ENCODE results near the gene POLR3E. TPM values are rescaled to one million over a fixed set of nuclear protein-coding genes. Genes with fewer than 3 reads are reported as not detected.

The POLR3E gene
- polyA plus RNA-seq, 1 donor from 2014 or later: 10.7 TPM

GRCh38 chr16:22326771-22327445 is 29.7 kb downstream of the POLR3E start:
- Mint-ChIP-seq H3K9me3 (no peaks in the 10 kb centered on the region), H3K27me3 (no peaks in the 10 kb centered on the region), H3K4me3 (no peak overlapping the region), H3K4me1 (peaks cover 0 to 3% (median 0%) of the 10 kb centered on the region in 3 donors), H3K27ac (no peak overlapping the region), H3K36me3 (peaks cover 7% of the 10 kb centered on the region)

GRCh38 chr16:22327446-22327775 is 30.2 kb downstream of the POLR3E start:
- Mint-ChIP-seq H3K36me3 (peaks cover 12% of the 10 kb centered on the region), H3K27me3 (no peaks in the 10 kb centered on the region), H3K4me1 (peaks cover 0 to 3% (median 0%) of the 10 kb centered on the region in 3 donors), H3K4me3 (no peak overlapping the region), H3K9me3 (no peaks in the 10 kb centered on the region), H3K27ac (no peak overlapping the region)

- peaks cover 0 to 3% (median 0%) of the 10 kb centered on the region in 3 donors for H3K4me1 Mint-ChIP-seq
- peaks cover 15% of the 10 kb centered on the region for H3K36me3 Mint-ChIP-seq
These were observed 31.0 kb downstream of the POLR3E start for GRCh38 chr16:22328081-22328725.

GRCh38 chr16:22329199-22329695 is 32.0 kb downstream of the POLR3E start:
- Mint-ChIP-seq H3K36me3 (peaks cover 23% of the 10 kb centered on the region), H3K9me3 (no peaks in the 10 kb centered on the region), H3K4me1 (peaks cover 0 to 3% (median 0%) of the 10 kb centered on the region in 3 donors), H3K4me3 (no peak overlapping the region), H3K27ac (peak overlapping the region in 1 of 3 donors; percentile 4), H3K27me3 (no peaks in the 10 kb centered on the region)

More at GRCh38 chr16:22328081-22328725, 31.0 kb downstream of the POLR3E start:
- no peak overlapping the region for H3K4me3 Mint-ChIP-seq
- H3K27me3 Mint-ChIP-seq: no peaks in the 10 kb centered on the region
- H3K9me3 Mint-ChIP-seq: no peaks in the 10 kb centered on the region
- no peak overlapping the region for H3K27ac Mint-ChIP-seq

- peaks cover 0 to 10% (median 0%) of the 10 kb centered on the region in 3 donors for H3K9me3 Mint-ChIP-seq
- peaks cover 0 to 3% (median 0%) of the 10 kb centered on the region in 3 donors for H3K4me1 Mint-ChIP-seq
- peaks cover 30% of the 10 kb centered on the region for H3K36me3 Mint-ChIP-seq
These were observed 33.1 kb downstream of the POLR3E start for GRCh38 chr16:22330326-22330725.

GRCh38 chr16:22333457-22333994 is 36.3 kb downstream of the POLR3E start:
- no peaks in the 10 kb centered on the region for H3K27me3 Mint-ChIP-seq
- H3K36me3 Mint-ChIP-seq: peaks cover 36% of the 10 kb centered on the region
- peaks cover 0 to 3% (median 0%) of the 10 kb centered on the region in 3 donors for H3K4me1 Mint-ChIP-seq
- peak overlapping the region in 1 of 4 donors; percentile 6 for H3K4me3 Mint-ChIP-seq
- H3K9me3 Mint-ChIP-seq: peaks cover 6 to 30% (median 12%) of the 10 kb centered on the region in 3 donors
- H3K27ac Mint-ChIP-seq: no peak overlapping the region

More at GRCh38 chr16:22330326-22330725, 33.1 kb downstream of the POLR3E start:
- Mint-ChIP-seq H3K4me3 (no peak overlapping the region), H3K27ac (peak overlapping the region in 1 of 3 donors; percentile 21), H3K27me3 (no peaks in the 10 kb centered on the region)

- H3K27ac Mint-ChIP-seq: no peak overlapping the region
- no peak overlapping the region for H3K4me3 Mint-ChIP-seq
- peaks cover 6 to 35% (median 24%) of the 10 kb centered on the region in 3 donors for H3K9me3 Mint-ChIP-seq
- no peaks in the 10 kb centered on the region for H3K27me3 Mint-ChIP-seq
- H3K36me3 Mint-ChIP-seq: peaks cover 42% of the 10 kb centered on the region
- H3K4me1 Mint-ChIP-seq: peaks cover 0 to 2% (median 0%) of the 10 kb centered on the region in 3 donors
These were observed 38.5 kb downstream of the POLR3E start for GRCh38 chr16:22335668-22336246.

GRCh38 chr16:22336581-22336980 is 39.4 kb downstream of the POLR3E start:
- Mint-ChIP-seq H3K27me3 (no peaks in the 10 kb centered on the region), H3K27ac (no peak overlapping the region), H3K4me3 (no peak overlapping the region)

GRCh38 chr16:22337045-22337444 is 39.8 kb downstream of the POLR3E start:
- Mint-ChIP-seq H3K4me1 (peaks cover 0 to 4% (median 3%) of the 10 kb centered on the region in 3 donors), H3K9me3 (peaks cover 6 to 35% (median 24%) of the 10 kb centered on the region in 3 donors), H3K27ac (no peak overlapping the region), H3K36me3 (peaks cover 37% of the 10 kb centered on the region), H3K4me3 (no peak overlapping the region), H3K27me3 (no peaks in the 10 kb centered on the region)

More at GRCh38 chr16:22336581-22336980, 39.4 kb downstream of the POLR3E start:
- peaks cover 40% of the 10 kb centered on the region for H3K36me3 Mint-ChIP-seq
- H3K4me1 Mint-ChIP-seq: peaks cover 0 to 3% (median under 1%) of the 10 kb centered on the region in 3 donors
- peaks cover 6 to 35% (median 24%) of the 10 kb centered on the region in 3 donors for H3K9me3 Mint-ChIP-seq

- H3K9me3 Mint-ChIP-seq: peaks cover 6 to 35% (median 24%) of the 10 kb centered on the region in 3 donors
- H3K4me3 Mint-ChIP-seq: no peak overlapping the region
- no peaks in the 10 kb centered on the region for H3K27me3 Mint-ChIP-seq
- H3K36me3 Mint-ChIP-seq: peaks cover 30% of the 10 kb centered on the region
- peaks cover 0 to 4% (median 4%) of the 10 kb centered on the region in 3 donors for H3K4me1 Mint-ChIP-seq
- no peak overlapping the region for H3K27ac Mint-ChIP-seq
These were observed 40.8 kb downstream of the POLR3E start for GRCh38 chr16:22337849-22338635.

GRCh38 chr16:22340945-22341344 is 43.7 kb downstream of the POLR3E start:
- peaks cover 0 to 4% (median 4%) of the 10 kb centered on the region in 3 donors for H3K4me1 Mint-ChIP-seq
- no peak overlapping the region for H3K4me3 Mint-ChIP-seq
- peaks cover 10% of the 10 kb centered on the region for H3K36me3 Mint-ChIP-seq
- no peak overlapping the region for H3K27ac Mint-ChIP-seq
- H3K27me3 Mint-ChIP-seq: no peaks in the 10 kb centered on the region
- H3K9me3 Mint-ChIP-seq: peaks cover 6 to 26% (median 24%) of the 10 kb centered on the region in 3 donors

GRCh38 chr16:22342082-22342481 is 44.9 kb downstream of the POLR3E start:
- H3K4me3 Mint-ChIP-seq: no peak overlapping the region
- H3K27me3 Mint-ChIP-seq: no peaks in the 10 kb centered on the region
- H3K4me1 Mint-ChIP-seq: peaks cover 0 to 4% (median 4%) of the 10 kb centered on the region in 3 donors
- peaks cover 6% of the 10 kb centered on the region for H3K36me3 Mint-ChIP-seq
- peaks cover 0 to 20% (median 15%) of the 10 kb centered on the region in 3 donors for H3K9me3 Mint-ChIP-seq
- H3K27ac Mint-ChIP-seq: no peak overlapping the region

GRCh38 chr16:22346483-22346882 is 49.3 kb downstream of the POLR3E start:
- H3K4me3 Mint-ChIP-seq: no peak overlapping the region
- no peaks in the 10 kb centered on the region for H3K9me3 Mint-ChIP-seq
- no peaks in the 10 kb centered on the region for H3K27me3 Mint-ChIP-seq
- peak overlapping the region in 1 of 3 donors; percentile 80 for H3K27ac Mint-ChIP-seq
- H3K36me3 Mint-ChIP-seq: peaks cover 7% of the 10 kb centered on the region
- peaks cover 0 to 4% (median 3%) of the 10 kb centered on the region in 3 donors for H3K4me1 Mint-ChIP-seq
